Hair follicle dermal papilla cell (primary cell): ENCODE data around the gene PHF8. TPM values are rescaled to one million over a fixed set of nuclear protein-coding genes. Genes with fewer than 3 reads are reported as not detected.
A peak's percentile ranks its signal among the peaks of the same experiment; 100 is the strongest.

Experiments
- small RNA-seq: library from RNA; depleted of rRNA; stranded (forward); fragments of <200 nt; gene quantifications from one replicate; pipeline ENCODE3, GENCODE V24; 2012
- total RNA-seq: library from RNA; depleted of rRNA; stranded (reverse); fragments of >200 nt; gene quantifications from 2 replicates; pipeline ENCODE4 v1.2.3, GENCODE V29; 2012

PHF8 gene
- total RNA-seq, result 18.9 and 30.5 TPM in 2 replicates

GRCh38 chrX:54044126-54044876 lies at the start of gene PHF8:
TSS of gene PHF8 (minus strand) at chrX:54044473. CDS start at chrX:54042728, 1,745 bp downstream.

Small RNA genes lying within 50 kb of the gene (small RNA-seq; reads per million reads assigned to genes)
- 1.4 reads per million, percentile 30 among the genes with 10 or more reads in this experiment for gene RNA5SP505

Other genes with a start within 250 kb of the PHF8 start
- gene FAM120C, start 138.8 kb upstream of the PHF8 start, total RNA-seq, result 7.7 and 9.2 TPM in 2 replicates